T47D (cell line): ENCODE results near the gene ATOX1.

ENCODE experiments used
- DNase-seq, 2 experiments: peaks; one replicate each; pipeline versions ENCODE4 v3.0.0 to v3.0.0-alpha.2; 2011 to 2012; ENCODE audit warnings: low read depth in 1 of 2, low spot score in 1 of 2
- JUND ChIP-seq: IDR thresholded peaks from 2 replicates; pipeline ENCODE4 v1.6.1; 2012; ENCODE audit warnings: low read depth
- in situ Hi-C: cut with HindIII; loops from 2 replicates; pipeline ENCODE4 v1.10.0; 2016; ENCODE audit warnings: low sequenced_read_pairs, low pct_unique_long_range_greater_than_20kb

The ATOX1 gene

DNA sequence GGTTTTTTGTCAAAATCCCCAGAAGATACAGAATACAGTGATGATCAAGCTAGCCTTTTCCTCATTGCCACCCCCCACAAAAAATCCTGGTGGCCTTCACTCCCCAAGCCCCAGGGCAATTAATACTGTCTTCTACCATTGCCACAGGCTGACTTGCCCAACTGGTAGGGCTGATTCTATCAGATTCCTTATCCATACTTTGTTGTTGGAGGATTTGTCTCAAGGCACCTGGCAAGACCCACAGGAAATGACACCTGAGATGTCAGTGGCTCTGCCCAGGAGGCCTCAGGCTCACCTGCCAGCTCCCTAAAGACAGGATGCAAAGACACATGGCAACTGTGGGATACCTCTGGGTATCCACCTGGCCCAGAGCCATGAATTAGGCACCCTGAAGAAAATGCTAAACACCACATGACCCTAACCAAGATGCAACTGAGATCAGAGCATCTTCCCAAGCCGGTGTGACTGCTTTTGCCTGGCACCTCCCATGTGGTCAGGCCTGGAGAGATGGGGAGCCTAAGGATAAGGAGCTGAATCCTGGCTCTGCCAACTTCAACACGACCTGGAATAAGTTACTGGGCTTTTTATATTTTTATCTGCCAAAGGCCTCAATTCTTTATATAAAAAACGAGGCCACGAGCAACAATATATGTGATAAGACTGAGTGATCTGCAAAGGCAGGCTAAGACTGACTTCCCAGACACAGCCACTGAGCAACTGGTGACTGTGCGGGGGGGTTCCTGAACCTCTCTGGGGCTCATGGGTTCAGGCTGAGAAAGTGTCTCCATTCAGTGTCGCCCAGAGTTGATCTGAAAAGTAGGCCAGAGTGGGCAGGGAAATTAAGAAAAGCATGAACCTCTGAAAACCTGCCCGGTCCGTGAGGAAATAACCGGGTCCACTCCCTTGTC, 944 bp downstream of the ATOX1 start:
- in situ Hi-C loops: no loop called here
- peak; percentile 42 to 89 for DNase-seq
- no peak for TF ChIP-seq JUND

DNA sequence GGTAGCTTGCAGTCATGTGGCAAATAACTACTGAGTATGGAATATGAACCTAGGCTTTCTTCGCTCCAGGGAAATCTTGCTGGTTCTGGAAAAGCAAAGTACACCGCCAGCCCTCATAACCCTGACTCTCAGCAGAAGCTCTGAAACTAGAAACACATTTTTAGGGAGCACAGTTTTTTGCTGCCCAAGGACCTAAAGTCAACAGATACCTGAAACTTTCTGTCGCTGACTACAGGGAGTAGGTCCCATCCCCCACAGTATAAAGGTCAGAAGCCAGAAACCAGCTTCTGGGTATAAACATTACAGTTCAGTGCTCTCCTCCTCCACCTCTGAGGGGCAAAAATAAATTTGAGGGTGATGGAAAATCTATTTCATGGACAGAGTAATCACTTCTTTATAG, 3.0 kb downstream of the ATOX1 start:
- in situ Hi-C loops: no loop called here
- TF ChIP-seq JUND: no peak
- DNase-seq: no peak

GRCh38 chr5:151751593-151751992, 6.8 kb downstream of the ATOX1 start:
- DNase-seq: no peak
- no peak for TF ChIP-seq JUND
- in situ Hi-C loops: no loop called here

GRCh38 chr5:151751091-151751490, 7.3 kb downstream of the ATOX1 start:
- in situ Hi-C loops: no loop called here
- no peak for TF ChIP-seq JUND
- no peak for DNase-seq

DNA sequence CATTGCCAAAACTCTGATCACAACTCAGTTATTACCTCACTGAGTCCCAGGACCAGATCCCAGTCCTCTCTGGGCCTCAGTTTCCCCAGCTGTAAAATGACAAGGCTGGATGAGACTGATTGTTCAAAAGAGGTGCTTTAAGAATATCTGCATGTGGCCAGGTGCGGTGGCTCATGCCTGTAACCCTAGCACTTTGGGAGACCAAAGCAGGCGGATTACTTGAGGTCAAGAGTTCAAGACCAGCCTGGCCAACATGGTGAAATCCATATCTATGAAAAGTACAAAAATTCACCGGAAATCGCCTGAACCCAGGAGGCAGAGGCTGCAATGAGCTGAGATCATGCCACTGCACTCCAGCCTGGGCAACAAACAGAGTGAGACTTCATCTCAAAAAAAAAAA, 8.3 kb downstream of the ATOX1 start:
- in situ Hi-C loops: no loop called here
- no peak for TF ChIP-seq JUND
- DNase-seq: no peak

DNA sequence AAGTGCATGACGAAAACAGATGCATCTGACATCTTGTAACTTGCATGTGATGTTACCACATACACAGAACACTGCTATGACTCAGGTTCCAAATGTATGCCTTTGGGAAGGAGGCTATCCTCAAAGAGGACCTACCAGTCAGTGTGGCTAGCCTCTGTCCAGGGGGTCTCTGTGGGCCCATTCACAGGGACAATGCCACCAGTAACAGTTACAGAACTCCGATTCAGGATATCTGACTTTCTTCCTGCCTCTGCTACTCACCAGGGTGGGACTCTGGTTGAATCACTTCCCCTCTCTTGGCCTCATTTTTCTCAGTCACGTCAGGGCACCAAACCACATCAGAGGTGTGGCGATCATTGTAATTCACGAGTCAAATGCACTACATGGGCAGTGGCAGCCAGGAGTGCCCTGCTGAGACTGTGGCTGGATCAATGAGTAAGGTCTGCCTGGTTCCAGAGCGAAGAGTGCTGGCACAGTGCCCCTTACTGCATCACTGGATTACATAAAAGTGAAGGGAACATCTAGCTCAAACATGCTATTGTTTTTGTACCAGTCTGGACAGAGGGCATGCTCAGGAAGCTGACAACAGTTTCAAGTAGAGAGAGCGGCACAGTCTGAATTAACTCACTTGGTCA, 13.2 kb downstream of the ATOX1 start:
- DNase-seq: no peak
- in situ Hi-C loops: no loop called here
- no peak for TF ChIP-seq JUND

- in situ Hi-C loops: no loop called here
- no peak for DNase-seq
- no peak for TF ChIP-seq JUND
Observed at GRCh38 chr5:151743530-151743929, 14.9 kb downstream of the ATOX1 start.

DNA sequence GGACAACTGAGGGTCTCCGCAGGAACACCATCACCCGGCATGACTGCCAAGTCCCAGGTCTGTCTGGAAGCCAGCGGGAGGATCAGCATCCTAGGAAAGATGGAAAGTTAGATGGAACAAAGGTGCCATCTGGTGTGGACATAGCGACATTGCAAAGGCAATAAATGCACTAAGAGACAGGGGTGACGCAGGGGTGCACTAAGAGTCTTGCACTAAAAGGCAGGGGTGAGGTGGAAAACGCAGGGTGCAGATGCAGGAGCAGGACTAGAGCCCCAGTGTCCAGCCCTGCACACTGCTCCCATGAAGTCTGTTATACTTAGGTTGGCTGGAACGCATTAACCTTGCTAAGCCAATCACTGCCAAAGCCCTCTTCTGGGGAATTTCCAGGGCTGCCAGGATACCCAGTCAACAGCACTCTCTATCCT, 15.5 kb downstream of the ATOX1 start:
- no peak for TF ChIP-seq JUND
- in situ Hi-C loops: no loop called here
- peak; percentile 68 to 79 for DNase-seq

DNA sequence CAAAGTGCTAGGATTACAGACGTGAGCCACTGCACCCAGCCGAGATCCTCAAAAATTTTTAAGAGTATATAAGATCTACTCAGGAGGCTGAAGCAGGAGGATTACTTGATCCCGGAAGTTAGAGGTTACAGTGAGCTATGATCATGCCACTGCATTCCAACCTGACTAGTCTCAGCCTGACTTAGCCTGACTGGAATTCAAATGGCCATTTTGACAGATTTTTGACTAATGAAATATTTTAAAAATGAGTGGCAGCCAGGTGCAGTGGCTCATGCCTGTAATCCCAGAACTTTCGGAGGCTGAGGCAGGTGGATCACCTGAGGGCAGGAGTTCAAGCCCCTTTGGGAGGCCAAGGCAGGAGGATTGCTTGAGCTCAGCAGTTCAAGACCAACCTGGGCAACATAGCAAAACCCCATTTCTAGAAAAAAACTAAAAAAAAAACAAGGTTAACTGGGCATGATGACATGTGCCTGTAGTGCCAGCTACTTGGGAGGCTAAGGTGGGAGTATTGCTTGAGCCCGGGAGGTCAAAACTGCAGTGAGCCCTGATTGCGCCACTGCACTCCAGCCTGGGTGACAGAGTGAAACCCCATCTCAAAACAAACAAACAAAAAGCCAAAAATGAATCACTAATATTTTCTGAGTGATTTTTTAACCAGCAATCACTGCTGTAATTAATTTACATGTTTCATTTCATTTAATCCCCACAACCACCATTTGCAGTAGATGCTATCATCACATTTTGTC, 16.6 kb downstream of the ATOX1 start:
- in situ Hi-C loops: no loop called here
- no peak for TF ChIP-seq JUND
- no peak for DNase-seq

GRCh38 chr5:151740958-151741373, 17.5 kb downstream of the ATOX1 start:
- no peak for TF ChIP-seq JUND
- in situ Hi-C loops: no loop called here
- DNase-seq: no peak

DNA sequence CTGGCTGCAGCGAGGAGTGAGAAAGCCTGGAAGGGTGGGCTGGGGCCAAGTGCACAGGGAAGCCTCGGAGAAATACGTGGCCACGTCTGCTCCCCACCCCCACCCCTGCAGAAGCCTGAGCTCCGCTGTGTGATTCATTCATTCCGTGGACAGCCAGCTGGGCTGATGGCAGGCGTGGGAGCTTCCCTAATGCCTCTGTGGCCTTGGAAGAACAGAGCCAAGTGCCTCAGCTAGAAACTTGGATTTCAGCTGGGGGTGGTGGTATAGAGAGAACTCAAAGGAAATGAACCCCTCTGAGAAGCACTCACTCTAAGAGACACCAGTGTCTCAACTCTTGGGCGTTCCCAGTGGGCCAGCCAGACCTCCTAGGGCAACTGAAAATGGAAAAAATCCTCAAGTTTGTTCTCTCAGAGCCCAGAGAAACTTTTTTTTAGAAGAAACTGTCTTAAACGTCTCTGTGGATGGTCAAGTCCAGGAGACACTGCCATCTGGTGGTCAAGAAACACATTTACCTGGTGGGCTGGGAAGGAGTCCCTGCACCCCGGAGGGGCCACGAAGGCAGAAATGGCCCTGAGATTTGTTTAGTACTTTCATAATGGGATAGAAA, 18.0 kb downstream of the ATOX1 start:
- in situ Hi-C loops: no loop called here
- no peak for TF ChIP-seq JUND
- DNase-seq: peak; percentile 61 to 73

DNA sequence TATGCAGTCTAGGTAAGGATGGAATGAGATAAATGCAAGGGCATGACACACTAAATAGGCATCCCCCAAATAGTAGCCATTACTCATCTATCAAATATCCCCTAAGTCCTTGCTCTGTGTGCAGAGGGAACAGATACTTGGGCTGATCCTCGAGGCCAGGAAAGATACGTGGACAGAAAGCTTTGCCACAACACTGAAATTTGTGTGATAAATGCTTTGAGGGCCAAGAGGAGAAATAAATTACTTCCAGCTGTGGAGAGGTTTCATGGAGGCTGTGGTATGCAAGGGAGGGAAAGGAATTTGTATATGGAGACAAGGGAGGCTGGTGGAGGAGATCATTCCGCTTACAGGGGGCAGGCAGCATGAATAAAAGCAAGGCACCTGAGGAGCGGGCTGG, 18.5 kb downstream of the ATOX1 start:
- TF ChIP-seq JUND: no peak
- no peak for DNase-seq
- in situ Hi-C loops: no loop called here
